T-helper 1 cell treated with Interleukin-12 subunit alpha and Interleukin-12 subunit beta and Interleukin-4 antibody, amounts not matched to agents 30 ng/mL and 1 ng/mL, for 36 hours (primary cell): ENCODE results near the gene DDX46. TPM values are rescaled to one million over a fixed set of nuclear protein-coding genes. Genes with fewer than 3 reads are reported as not detected.
"Not testable (repeated sequence)": the region's sequence is repeated elsewhere in the genome, so short reads cannot be mapped to it uniquely, and the experiment has no call there.

Experiments used
- intact Hi-C: fragments of 100-400 bp; cut with micrococcal nuclease; formaldehyde crosslinking; loops from one replicate; pipeline ENCODE4 v1.15.1; 2024
- total RNA-seq: library from RNA; stranded (reverse); gene quantifications from 2 replicates; pipeline ENCODE4 v1.2.3, GENCODE V29; 2022

Gene DDX46
- total RNA-seq: 73.6 and 73.9 TPM in 2 replicates

GRCh38 chr5:134758504-134759341 is at the start of gene DDX46:
TSS of gene DDX46 (plus strand) at chr5:134758779. CDS start at chr5:134758939, 160 bp downstream.
- intact Hi-C loops: loop anchor here (1.0 to 5.0 kb wide), 12 partner anchors 20 to 1891 kb away; partner anchors contain the start of genes AFF4, C5orf24, CAMLG and GDF9

GRCh38 chr5:134714120-134714519 is 44.5 kb upstream of the DDX46 start:
- intact Hi-C loops: no loop called here

GRCh38 chr5:134714541-134714940 is 44.0 kb upstream of the DDX46 start:
- intact Hi-C loops: no loop called here

- intact Hi-C loops: not testable (repeated sequence)
These were observed 43.1 kb upstream of the DDX46 start for GRCh38 chr5:134715466-134715865.

GRCh38 chr5:134724872-134725271 is 33.7 kb upstream of the DDX46 start:
- intact Hi-C loops: no loop called here

- intact Hi-C loops: loop anchor here (10.0 kb wide), 1 partner anchor 662 kb away; the partner anchor contains the start of gene MACROH2A1
These were observed 25.8 kb upstream of the DDX46 start for GRCh38 chr5:134732819-134733218.

- intact Hi-C loops: loop anchor here (5.0 to 10.0 kb wide), 3 partner anchors 128 to 768 kb away; partner anchors contain the start of genes C5orf15 and MACROH2A1
These were observed 23.3 kb upstream of the DDX46 start for GRCh38 chr5:134735243-134735642.

- intact Hi-C loops: loop anchor here (5.0 to 10.0 kb wide), 3 partner anchors 129 to 769 kb away; partner anchors contain the start of genes C5orf15 and MACROH2A1
These were observed 22.3 kb upstream of the DDX46 start for GRCh38 chr5:134736173-134736812.

- intact Hi-C loops: loop anchor here (1.0 to 10.0 kb wide), 18 partner anchors 20 to 771 kb away; partner anchors contain the start of genes C5orf15, C5orf24, CDKL3 and DDX46
These were observed 20.2 kb upstream of the DDX46 start, which contains the start of gene CAMLG for GRCh38 chr5:134738133-134738962. TSS of gene CAMLG (plus strand) at chr5:134738548. CDS start at chr5:134738621, 73 bp downstream.

- intact Hi-C loops: loop anchor here (1.0 to 10.0 kb wide), 19 partner anchors 19 to 772 kb away; partner anchors contain the start of genes C5orf15, C5orf24, CDKL3 and DDX46
These were observed 19.5 kb upstream of the DDX46 start for GRCh38 chr5:134738963-134739661.

GRCh38 chr5:134741052-134741451 is 17.5 kb upstream of the DDX46 start:
- intact Hi-C loops: no loop called here

- intact Hi-C loops: no loop called here
These were observed 16.4 kb upstream of the DDX46 start for GRCh38 chr5:134742134-134742533.

GRCh38 chr5:134749415-134749814 is 9.2 kb upstream of the DDX46 start:
- intact Hi-C loops: no loop called here

- intact Hi-C loops: loop anchor here (1.0 to 5.0 kb wide), 12 partner anchors 20 to 1891 kb away; partner anchors contain the start of genes AFF4, C5orf24, CAMLG and GDF9
These were observed 439 bp upstream of the DDX46 start for GRCh38 chr5:134758176-134758503.

- intact Hi-C loops: loop anchor here (2.0 kb wide), 1 partner anchor 29 kb away; no protein-coding TSS in a partner anchor
These were observed 9.1 kb downstream of the DDX46 start for GRCh38 chr5:134767528-134768291.

GRCh38 chr5:134769206-134769605 is 10.6 kb downstream of the DDX46 start:
- intact Hi-C loops: no loop called here

- intact Hi-C loops: no loop called here
These were observed 14.0 kb downstream of the DDX46 start for GRCh38 chr5:134772461-134773125.

GRCh38 chr5:134777366-134777765 is 18.8 kb downstream of the DDX46 start:
- intact Hi-C loops: no loop called here
